NCI-H524 treated with DMSO at 0.1 percent for 48 hours (cell line): ENCODE data around the gene LONRF2.

Experiments used
- DNase-seq: peaks from one replicate; lab custom pipeline; 2025; lab: John Stamatoyannopoulos, UW

LONRF2 gene

GRCh38 chr2:100275200-100275589, 47.1 kb downstream of the LONRF2 start:
- DNase-seq: no peak

- no peak for DNase-seq
Measured at GRCh38 chr2:100274566-100275199, 47.6 kb downstream of the LONRF2 start.

GRCh38 chr2:100274076-100274475, 48.2 kb downstream of the LONRF2 start:
- no peak for DNase-seq

- no peak for DNase-seq
Measured at GRCh38 chr2:100273387-100273786, 48.9 kb downstream of the LONRF2 start.

GRCh38 chr2:100272841-100273329, 49.4 kb downstream of the LONRF2 start:
- DNase-seq: no peak

GRCh38 chr2:100271210-100271609, 51.1 kb downstream of the LONRF2 start:
- DNase-seq: no peak

GRCh38 chr2:100270381-100271146, 51.7 kb downstream of the LONRF2 start:
- DNase-seq: no peak

GRCh38 chr2:100269889-100270288, 52.4 kb downstream of the LONRF2 start:
- DNase-seq: no peak

- DNase-seq: no peak
Measured at GRCh38 chr2:100268986-100269385, 53.3 kb downstream of the LONRF2 start.

- DNase-seq: no peak
Measured at GRCh38 chr2:100267751-100268150, 54.5 kb downstream of the LONRF2 start.

- no peak for DNase-seq
Measured at GRCh38 chr2:100266126-100266525, 56.2 kb downstream of the LONRF2 start.

- no peak for DNase-seq
Measured at GRCh38 chr2:100265226-100265625, 57.1 kb downstream of the LONRF2 start.

GRCh38 chr2:100264651-100265050, 57.6 kb downstream of the LONRF2 start:
- no peak for DNase-seq

- DNase-seq: no peak
Measured at GRCh38 chr2:100264121-100264520, 58.2 kb downstream of the LONRF2 start.

- DNase-seq: no peak
Measured at GRCh38 chr2:100262555-100263320, 59.6 kb downstream of the LONRF2 start.

- DNase-seq: no peak
Measured at GRCh38 chr2:100262046-100262445, 60.3 kb downstream of the LONRF2 start.

- DNase-seq: no peak
Measured at GRCh38 chr2:100260712-100261620, 61.3 kb downstream of the LONRF2 start.

GRCh38 chr2:100259106-100259505, 63.2 kb downstream of the LONRF2 start:
- DNase-seq: no peak

- no peak for DNase-seq
Measured at GRCh38 chr2:100257939-100258338, 64.4 kb downstream of the LONRF2 start.

GRCh38 chr2:100256849-100257248, 65.5 kb downstream of the LONRF2 start:
- DNase-seq: no peak

GRCh38 chr2:100256416-100256815, 65.9 kb downstream of the LONRF2 start:
- no peak for DNase-seq
